Measurements from ENCODE around the gene SPIN2B. TPM values are rescaled to one million over a fixed set of nuclear protein-coding genes. Genes with fewer than 3 reads are reported as not detected.
"Not testable (repeated sequence)": the region's sequence is repeated elsewhere in the genome, so short reads cannot be mapped to it uniquely, and the experiment has no call there.

Gene SPIN2B
- total and polyA plus RNA-seq, 2 donors (not counting 1 experiment from before 2014, with no cell fraction given) = 11.3 to 23.5 TPM

DNA sequence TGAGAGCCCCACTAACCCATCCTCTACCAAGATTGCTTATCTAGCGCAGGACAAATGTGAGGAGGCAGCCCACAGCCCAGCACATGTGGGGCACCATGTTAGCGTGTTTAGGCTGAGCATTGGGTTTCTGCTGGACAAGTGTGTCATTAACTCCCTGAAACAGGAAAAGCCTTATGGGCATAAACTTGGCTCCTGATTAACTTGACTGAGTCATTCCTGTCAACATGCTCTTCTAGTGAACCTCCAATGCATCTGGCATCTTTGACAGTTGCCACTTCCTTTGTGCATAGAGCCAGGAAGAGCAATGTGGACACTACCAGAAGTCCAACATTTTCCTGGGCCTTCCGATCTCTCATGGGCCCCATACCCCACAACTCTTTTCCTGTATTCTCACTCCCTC is 13.4 kb upstream of the SPIN2B start:
- intact Hi-C loops (cut with micrococcal nuclease) = no loop called here
- H3K4me1 Mint-ChIP-seq = no peaks in the 10 kb centered on the region
- ATAC-seq (ENCODE audit: low read depth) (no peak), DNase-seq (no peak)
- no peaks in the 10 kb centered on the region for H3K9me3 Mint-ChIP-seq (ENCODE audit: insufficient read depth)
- Histone ChIP-seq H3K4me2 (replicated peaks; ENCODE audit: low read depth, low read length, poor library complexity, severe bottlenecking) (no peak overlapping the region), H3K4me1 (ENCODE audit: control insufficient read depth in 2 of 2, insufficient read depth in 2 of 2, low read length in 2 of 2) (no peaks in the 10 kb centered on the region), H3K36me3 (replicated peaks in 1 of 2; ENCODE audit: control extremely low read depth in 1 of 2, control insufficient read depth in 1 of 2, extremely low read depth in 1 of 2, insufficient read depth in 2 of 2, low read length in 1 of 2) (no peaks in the 10 kb centered on the region), H3K27me3 (replicated peaks in 1 of 4; ENCODE audit: control extremely low read depth in 1 of 4, control insufficient read depth in 3 of 4, insufficient read depth in 4 of 4, low read length in 3 of 4) (no peaks in the 10 kb centered on the region), H3K4me3 (ENCODE audit: control extremely low read depth in 1 of 5, extremely low read depth in 1 of 5, insufficient read depth in 1 of 5, low read depth in 2 of 5, low read length in 4 of 5) (no peak overlapping the region), H3K9ac (ENCODE audit: low read length) (no peak overlapping the region), H3K79me2 (ENCODE audit: control insufficient read depth, insufficient read depth, low read length) (no peaks in the 10 kb centered on the region), H3K9me3 (ENCODE audit: control extremely low read depth in 1 of 3, control insufficient read depth in 2 of 3, insufficient read depth in 1 of 3, low read length in 2 of 3) (no peaks in the 10 kb centered on the region), H2AFZ (ENCODE audit: insufficient read depth, low read depth, low read length, poor library complexity, severe bottlenecking) (no peak overlapping the region), H3K27ac (ENCODE audit: low read length in 2 of 2) (no peak overlapping the region), H4K20me1 (ENCODE audit: control insufficient read depth, insufficient read depth, low read length, poor library complexity, severe bottlenecking) (no peaks in the 10 kb centered on the region)
- CTCF ChIA-PET = no interaction called here
- WGBS (ENCODE audit: insufficient coverage) = 100% methylated on average over 1 of the region's 3 CpGs
- H3K4me3 Mint-ChIP-seq = no peak overlapping the region
- no peaks in the 10 kb centered on the region for H3K27me3 Mint-ChIP-seq
- H3K27ac Mint-ChIP-seq = no peak overlapping the region
- POLR2A ChIA-PET = no interaction called here
- TF ChIP-seq EZH2 (IDR thresholded peaks at IDR 0.05; ENCODE audit: borderline replicate concordance, insufficient read depth, low read depth, low read length, poor library complexity, severe bottlenecking) = no peak
- TF ChIP-seq, protein P1, sequence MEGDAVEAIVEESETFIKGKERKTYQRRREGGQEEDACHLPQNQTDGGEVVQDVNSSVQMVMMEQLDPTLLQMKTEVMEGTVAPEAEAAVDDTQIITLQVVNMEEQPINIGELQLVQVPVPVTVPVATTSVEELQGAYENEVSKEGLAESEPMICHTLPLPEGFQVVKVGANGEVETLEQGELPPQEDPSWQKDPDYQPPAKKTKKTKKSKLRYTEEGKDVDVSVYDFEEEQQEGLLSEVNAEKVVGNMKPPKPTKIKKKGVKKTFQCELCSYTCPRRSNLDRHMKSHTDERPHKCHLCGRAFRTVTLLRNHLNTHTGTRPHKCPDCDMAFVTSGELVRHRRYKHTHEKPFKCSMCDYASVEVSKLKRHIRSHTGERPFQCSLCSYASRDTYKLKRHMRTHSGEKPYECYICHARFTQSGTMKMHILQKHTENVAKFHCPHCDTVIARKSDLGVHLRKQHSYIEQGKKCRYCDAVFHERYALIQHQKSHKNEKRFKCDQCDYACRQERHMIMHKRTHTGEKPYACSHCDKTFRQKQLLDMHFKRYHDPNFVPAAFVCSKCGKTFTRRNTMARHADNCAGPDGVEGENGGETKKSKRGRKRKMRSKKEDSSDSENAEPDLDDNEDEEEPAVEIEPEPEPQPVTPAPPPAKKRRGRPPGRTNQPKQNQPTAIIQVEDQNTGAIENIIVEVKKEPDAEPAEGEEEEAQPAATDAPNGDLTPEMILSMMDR (IDR thresholded peaks at IDR 0.05) = no peak

DNA sequence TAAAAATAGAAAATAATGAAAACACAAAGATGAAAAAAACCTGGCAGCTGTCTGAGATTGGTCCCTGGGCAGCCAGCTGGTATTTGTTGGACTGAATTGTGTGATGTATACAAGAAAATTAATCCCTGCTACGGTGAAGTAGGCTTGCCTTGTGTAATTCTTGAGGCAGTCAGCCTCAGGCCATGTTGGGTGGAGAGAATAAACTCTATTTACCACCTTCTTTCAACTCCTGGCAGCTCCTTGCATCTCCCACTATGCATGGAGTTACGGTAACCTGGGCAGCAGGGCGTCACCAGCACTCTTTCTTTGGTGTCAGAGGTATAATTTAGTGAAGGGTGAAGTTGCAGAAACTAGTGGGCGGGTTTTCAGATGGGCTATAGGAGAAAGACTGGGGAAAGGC is 12.4 kb upstream of the SPIN2B start:
- intact Hi-C loops (cut with micrococcal nuclease) = no loop called here

DNA sequence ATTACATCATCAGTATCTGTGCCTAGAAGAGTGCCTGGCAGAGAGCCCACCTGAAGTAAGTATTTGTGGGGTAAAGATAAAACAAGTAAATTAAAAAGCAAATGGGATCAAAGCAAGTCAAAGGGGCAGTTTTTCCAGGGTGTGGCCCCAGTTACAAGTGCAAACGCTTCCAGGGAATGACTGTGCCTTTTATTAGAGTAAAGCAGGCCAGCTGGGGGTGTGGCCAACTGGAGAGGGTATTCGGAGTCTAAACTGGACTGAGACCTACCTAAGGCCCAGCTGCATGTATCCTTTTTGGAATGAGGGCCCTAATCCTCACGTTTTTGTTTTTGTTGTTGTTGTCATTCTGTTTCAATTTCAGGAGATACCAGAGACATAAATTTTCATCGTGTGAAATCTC is 11.9 kb upstream of the SPIN2B start:
- H3K4me2 ChIP-seq (replicated peaks; ENCODE audit: low read depth, low read length, poor library complexity, severe bottlenecking); H3K27me3 ChIP-seq (replicated peaks in 1 of 4; ENCODE audit: control extremely low read depth in 1 of 4, control insufficient read depth in 3 of 4, insufficient read depth in 4 of 4, low read length in 3 of 4); H3K4me3 Mint-ChIP-seq; H3K4me3 ChIP-seq (ENCODE audit: control extremely low read depth in 1 of 5, extremely low read depth in 1 of 5, insufficient read depth in 1 of 5, low read depth in 2 of 5, low read length in 4 of 5); H3K27ac ChIP-seq (ENCODE audit: low read length in 2 of 2); H2AFZ ChIP-seq (ENCODE audit: insufficient read depth, low read depth, low read length, poor library complexity, severe bottlenecking); ATAC-seq (ENCODE audit: low read depth); H4K20me1 ChIP-seq (ENCODE audit: control insufficient read depth, insufficient read depth, low read length, poor library complexity, severe bottlenecking); H3K9me3 Mint-ChIP-seq (ENCODE audit: insufficient read depth); H3K27ac Mint-ChIP-seq; DNase-seq; H3K4me1 ChIP-seq (ENCODE audit: control insufficient read depth in 2 of 2, insufficient read depth in 2 of 2, low read length in 2 of 2); H3K27me3 Mint-ChIP-seq; POLR2A ChIA-PET; H3K9ac ChIP-seq (ENCODE audit: low read length); H3K9me3 ChIP-seq (ENCODE audit: control extremely low read depth in 1 of 3, control insufficient read depth in 2 of 3, insufficient read depth in 1 of 3, low read length in 2 of 3); H3K36me3 ChIP-seq (replicated peaks in 1 of 2; ENCODE audit: control extremely low read depth in 1 of 2, control insufficient read depth in 1 of 2, extremely low read depth in 1 of 2, insufficient read depth in 2 of 2, low read length in 1 of 2); H3K79me2 ChIP-seq (ENCODE audit: control insufficient read depth, insufficient read depth, low read length); intact Hi-C loops (cut with micrococcal nuclease); H3K4me1 Mint-ChIP-seq; CTCF ChIA-PET: not testable (repeated sequence)
- no CpG with 5 or more reads among the region's 4 CpGs for WGBS (ENCODE audit: insufficient coverage)

More for the DNA sequence above, 12.4 kb upstream of the SPIN2B start:
- Histone ChIP-seq H3K27ac (ENCODE audit: low read length in 2 of 2) (no peak overlapping the region), H3K4me2 (replicated peaks; ENCODE audit: low read depth, low read length, poor library complexity, severe bottlenecking) (no peak overlapping the region), H3K9me3 (ENCODE audit: control extremely low read depth in 1 of 3, control insufficient read depth in 2 of 3, insufficient read depth in 1 of 3, low read length in 2 of 3) (no peaks in the 10 kb centered on the region), H3K9ac (ENCODE audit: low read length) (no peak overlapping the region), H3K36me3 (replicated peaks in 1 of 2; ENCODE audit: control extremely low read depth in 1 of 2, control insufficient read depth in 1 of 2, extremely low read depth in 1 of 2, insufficient read depth in 2 of 2, low read length in 1 of 2) (no peaks in the 10 kb centered on the region), H4K20me1 (ENCODE audit: control insufficient read depth, insufficient read depth, low read length, poor library complexity, severe bottlenecking) (no peaks in the 10 kb centered on the region), H3K4me3 (ENCODE audit: control extremely low read depth in 1 of 5, extremely low read depth in 1 of 5, insufficient read depth in 1 of 5, low read depth in 2 of 5, low read length in 4 of 5) (no peak overlapping the region), H3K4me1 (ENCODE audit: control insufficient read depth in 2 of 2, insufficient read depth in 2 of 2, low read length in 2 of 2) (no peaks in the 10 kb centered on the region), H3K79me2 (ENCODE audit: control insufficient read depth, insufficient read depth, low read length) (no peaks in the 10 kb centered on the region), H3K27me3 (replicated peaks in 1 of 4; ENCODE audit: control extremely low read depth in 1 of 4, control insufficient read depth in 3 of 4, insufficient read depth in 4 of 4, low read length in 3 of 4) (no peaks in the 10 kb centered on the region), H2AFZ (ENCODE audit: insufficient read depth, low read depth, low read length, poor library complexity, severe bottlenecking) (no peak overlapping the region)
- no peak for DNase-seq
- Mint-ChIP-seq H3K9me3 (ENCODE audit: insufficient read depth) (no peaks in the 10 kb centered on the region), H3K27ac (no peak overlapping the region), H3K4me1 (no peaks in the 10 kb centered on the region), H3K27me3 (no peaks in the 10 kb centered on the region), H3K4me3 (no peak overlapping the region)
- POLR2A ChIA-PET = no interaction called here
- ATAC-seq (ENCODE audit: low read depth) = no peak
- CTCF ChIA-PET = no interaction called here
- TF ChIP-seq, protein P1 (IDR thresholded peaks at IDR 0.05) = no peak
- TF ChIP-seq EZH2 (IDR thresholded peaks at IDR 0.05; ENCODE audit: borderline replicate concordance, insufficient read depth, low read depth, low read length, poor library complexity, severe bottlenecking) = no peak
- WGBS (ENCODE audit: insufficient coverage) = no CpG with 5 or more reads among the region's 4 CpGs

Data from B cell (primary cell).